C4-2B (cell line): Measurements from ENCODE around the gene STKLD1.
A peak's percentile ranks its signal among the peaks of the same experiment; 100 is the strongest.
"Not testable (repeated sequence)": the region's sequence is repeated elsewhere in the genome, so short reads cannot be mapped to it uniquely, and the experiment has no call there.

Experiments
- H3K27ac ChIP-seq: fragments of 450-650 bp; 2 replicates; pipeline ENCODE4 v1.5.1; 2017
- ZFX ChIP-seq: fragments of 450-650 bp; IDR thresholded peaks from 2 replicates; pipeline ENCODE4 v1.6.1; 2017
- TF ChIP-seq, protein P1 (sequence below): fragments of 450-650 bp; conservative IDR thresholded peaks from 2 replicates; pipeline ENCODE4 v1.5.1; 2017; ENCODE audit warnings: mild to moderate bottlenecking

STKLD1 gene

DNA sequence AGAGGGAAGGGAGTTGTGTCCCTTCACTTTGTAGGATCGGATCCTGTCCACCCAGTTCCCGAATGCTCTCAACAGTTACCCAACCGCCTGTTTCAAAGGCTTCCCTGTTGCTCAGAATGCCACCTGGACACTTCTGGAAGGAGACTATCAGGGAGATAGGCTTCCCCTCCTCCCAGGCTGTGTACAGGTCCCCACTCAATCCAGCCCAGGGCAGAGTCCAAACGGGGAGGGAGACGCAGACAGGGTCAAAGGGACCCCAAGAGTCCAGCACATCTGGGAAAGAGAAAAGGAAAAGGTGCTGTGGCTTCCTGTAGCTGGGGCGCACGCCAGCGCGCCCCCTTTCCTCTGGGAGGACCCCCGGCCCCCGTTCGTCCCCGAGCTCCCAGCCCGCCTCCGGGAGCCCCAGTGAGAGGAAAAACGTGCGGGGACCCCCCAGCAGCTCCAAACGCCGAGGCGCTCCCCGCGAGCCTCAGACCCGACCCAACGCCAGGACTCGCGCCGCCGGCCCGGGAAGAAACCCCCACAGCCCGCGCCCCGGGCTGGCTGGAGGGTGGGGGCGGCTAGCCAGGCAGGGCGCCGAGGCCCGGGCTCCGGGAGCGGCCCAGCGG lies 946 bp upstream of the STKLD1 start:
- TF ChIP-seq, protein P1, sequence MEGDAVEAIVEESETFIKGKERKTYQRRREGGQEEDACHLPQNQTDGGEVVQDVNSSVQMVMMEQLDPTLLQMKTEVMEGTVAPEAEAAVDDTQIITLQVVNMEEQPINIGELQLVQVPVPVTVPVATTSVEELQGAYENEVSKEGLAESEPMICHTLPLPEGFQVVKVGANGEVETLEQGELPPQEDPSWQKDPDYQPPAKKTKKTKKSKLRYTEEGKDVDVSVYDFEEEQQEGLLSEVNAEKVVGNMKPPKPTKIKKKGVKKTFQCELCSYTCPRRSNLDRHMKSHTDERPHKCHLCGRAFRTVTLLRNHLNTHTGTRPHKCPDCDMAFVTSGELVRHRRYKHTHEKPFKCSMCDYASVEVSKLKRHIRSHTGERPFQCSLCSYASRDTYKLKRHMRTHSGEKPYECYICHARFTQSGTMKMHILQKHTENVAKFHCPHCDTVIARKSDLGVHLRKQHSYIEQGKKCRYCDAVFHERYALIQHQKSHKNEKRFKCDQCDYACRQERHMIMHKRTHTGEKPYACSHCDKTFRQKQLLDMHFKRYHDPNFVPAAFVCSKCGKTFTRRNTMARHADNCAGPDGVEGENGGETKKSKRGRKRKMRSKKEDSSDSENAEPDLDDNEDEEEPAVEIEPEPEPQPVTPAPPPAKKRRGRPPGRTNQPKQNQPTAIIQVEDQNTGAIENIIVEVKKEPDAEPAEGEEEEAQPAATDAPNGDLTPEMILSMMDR = no peak
- TF ChIP-seq ZFX = no peak
- H3K27ac ChIP-seq = peak overlapping the region; percentile 94

DNA sequence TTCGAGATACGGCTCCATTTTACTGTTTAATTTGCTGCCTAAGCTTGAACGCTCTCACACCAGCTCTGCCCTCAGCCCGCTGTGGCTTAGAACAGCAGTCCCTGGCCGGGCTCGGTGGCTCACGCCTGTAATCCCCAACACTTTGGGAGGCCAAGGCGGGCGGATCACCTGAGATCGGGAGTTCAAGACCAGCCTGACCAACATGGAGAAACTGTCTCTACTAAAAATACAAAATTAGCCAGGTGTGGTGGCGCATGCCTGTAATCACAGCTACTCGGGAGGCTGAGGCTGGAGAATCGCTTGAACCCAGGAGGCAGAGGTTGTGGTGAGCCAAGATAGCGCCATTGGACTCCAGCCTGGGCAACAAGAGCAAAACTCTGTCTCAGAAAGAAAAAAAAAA lies 1.1 kb downstream of the STKLD1 start:
- H3K27ac ChIP-seq = not testable (repeated sequence)

DNA sequence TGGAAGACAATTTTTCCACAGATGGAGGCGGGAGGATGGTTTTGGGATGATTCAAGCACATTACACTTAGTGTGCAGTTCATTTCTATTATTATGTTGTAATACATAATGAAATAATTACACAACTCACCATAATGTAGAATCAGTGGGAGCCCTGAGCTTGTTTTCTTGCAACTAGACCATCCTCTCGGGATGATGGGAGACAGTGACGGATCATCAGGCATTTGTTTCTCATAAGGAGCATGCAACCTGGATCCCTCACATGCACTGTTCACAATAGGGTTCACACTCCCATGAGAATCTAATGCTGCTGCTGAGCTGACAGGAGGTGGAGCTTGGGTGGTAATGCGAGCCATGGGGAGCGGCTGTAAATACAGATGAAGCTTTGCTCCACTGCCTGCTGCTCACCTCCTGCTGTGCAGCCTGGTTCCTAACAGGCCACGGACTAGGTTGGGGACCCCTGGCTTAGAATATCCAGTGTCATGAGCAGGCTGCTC lies 1.6 kb downstream of the STKLD1 start:
- no peak for TF ChIP-seq ZFX
- TF ChIP-seq, protein P1 = no peak

DNA sequence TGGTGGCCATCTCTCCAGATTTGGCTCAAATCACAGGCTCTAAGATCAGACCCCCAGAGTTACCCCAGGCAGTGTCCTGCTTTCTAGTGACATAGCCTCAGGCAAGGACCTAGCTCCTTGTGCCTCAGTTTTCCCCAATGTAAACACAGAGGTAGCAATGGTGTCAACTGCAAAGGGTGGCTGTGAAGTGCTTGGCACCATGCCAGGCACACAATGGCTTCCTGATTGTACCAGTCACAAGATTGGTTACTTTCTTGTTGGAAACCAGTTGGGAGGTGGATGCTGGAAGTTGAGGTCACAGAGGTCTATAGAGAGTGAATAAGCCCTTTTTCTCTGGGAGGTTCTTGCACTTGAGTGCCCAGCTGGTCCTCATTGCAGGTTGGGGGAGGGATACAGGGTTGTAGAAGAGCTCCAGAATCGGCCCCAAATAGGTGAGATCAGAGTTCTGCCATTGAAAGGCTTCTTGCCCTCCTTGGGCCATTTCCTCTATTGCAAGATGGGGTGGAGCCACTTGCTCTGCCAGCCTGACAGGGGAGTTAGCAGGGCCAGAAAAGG lies 2.3 kb downstream of the STKLD1 start:
- H3K27ac ChIP-seq = no peak overlapping the region
- no peak for TF ChIP-seq ZFX
- TF ChIP-seq, protein P1 = no peak

More for the DNA sequence above, 1.6 kb downstream of the STKLD1 start:
- no peak overlapping the region for H3K27ac ChIP-seq

DNA sequence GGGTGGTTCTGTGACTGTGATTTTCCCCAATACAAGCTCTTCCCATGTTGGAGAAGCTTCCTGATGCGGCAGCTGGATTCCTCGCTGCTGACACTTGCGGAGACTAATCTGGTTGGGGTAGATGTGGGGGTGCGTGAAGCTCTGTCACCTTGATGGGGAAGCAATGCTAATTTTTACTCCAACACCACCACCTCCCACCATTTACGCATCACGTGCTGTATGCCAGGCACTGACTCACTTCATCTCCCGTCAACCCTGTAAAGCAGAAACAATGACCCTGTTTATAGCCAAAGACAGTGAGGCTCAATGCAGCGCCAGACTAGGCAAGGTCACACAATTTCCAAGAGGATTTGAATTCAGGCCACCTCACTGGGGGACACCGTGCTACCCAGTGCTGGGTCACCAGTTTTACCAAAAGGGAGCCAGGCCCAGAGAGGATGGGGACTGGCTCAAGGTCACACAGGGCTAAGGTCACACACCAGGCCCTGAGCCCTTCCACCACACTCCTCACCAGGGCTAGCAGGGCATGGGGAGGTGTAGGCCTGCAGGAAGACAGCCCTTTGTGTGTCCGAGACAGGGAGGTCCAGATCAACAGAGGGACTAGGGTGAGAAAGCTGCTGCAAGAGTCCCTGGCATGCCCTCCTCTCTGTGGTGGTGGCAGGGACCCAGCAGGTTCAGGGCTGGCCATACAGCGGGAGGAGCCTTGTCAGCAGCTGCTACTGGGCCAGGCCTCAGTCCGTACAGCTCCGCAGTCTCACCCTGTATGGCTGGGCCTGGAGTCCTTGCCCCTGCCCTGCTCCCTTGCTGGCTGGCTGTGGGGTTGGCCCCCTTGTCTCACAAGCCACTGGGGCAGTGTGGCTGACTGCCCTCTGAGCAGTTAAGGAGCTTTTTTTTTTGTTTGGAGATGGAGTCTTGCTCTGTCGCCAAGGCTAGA lies 3.3 kb downstream of the STKLD1 start:
- no peak overlapping the region for H3K27ac ChIP-seq
- TF ChIP-seq, protein P1 = no peak
- no peak for TF ChIP-seq ZFX

DNA sequence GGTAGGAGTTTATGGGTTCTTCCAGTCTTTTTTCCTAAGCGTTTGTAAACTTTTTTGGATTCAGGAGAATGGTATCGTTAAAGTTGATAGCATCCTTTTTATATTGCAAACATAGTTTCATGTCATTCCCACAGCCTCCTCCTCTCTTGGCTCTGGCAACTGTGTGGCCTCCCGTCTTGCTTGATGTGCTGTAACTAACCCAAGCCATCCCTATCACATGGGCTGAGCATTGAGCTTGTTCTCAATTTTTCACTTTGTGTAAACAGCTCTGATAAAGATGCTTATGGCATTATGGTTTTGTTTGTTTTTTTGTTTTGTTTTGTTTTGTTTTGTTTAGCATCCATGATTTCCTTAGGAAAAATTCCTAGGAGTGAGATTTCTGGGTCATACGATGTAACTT lies 4.6 kb downstream of the STKLD1 start:
- no peak overlapping the region for H3K27ac ChIP-seq
- TF ChIP-seq ZFX = no peak
- TF ChIP-seq, protein P1 = no peak

DNA sequence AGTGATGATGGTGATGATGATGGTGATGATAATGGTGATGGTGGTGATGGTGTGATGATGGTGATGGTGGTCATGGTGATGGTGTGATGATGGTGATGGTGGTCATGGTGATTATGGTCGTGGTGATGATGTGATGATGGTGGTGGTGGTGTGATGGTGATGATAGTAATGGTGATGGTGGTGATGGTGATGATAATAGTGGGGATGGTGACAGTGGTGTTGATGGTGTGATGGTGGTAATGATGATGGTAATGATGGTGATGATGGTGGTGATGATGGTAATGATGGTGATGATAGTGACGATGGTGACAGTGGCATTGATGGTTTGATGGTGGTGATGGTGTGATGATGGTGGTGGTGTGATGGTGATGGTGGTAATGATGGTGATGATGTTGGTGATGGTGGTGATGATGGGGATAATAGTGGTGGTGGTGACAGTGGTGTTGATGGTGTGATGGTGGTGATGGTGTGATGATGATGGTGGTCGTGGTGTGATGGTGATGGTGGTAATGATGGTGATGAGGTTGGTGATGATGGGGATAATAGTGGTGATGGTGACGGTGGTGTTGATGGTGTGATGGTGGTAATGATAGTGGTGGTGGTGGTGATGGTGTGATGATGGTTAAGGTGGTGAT lies 6.5 kb downstream of the STKLD1 start:
- TF ChIP-seq, protein P1 = no peak
- no peak for TF ChIP-seq ZFX

More for the DNA sequence above, 6.5 kb downstream of the STKLD1 start:
- H3K27ac ChIP-seq = no peak overlapping the region
